ENCODE measurements around the gene ZC3H18.

The ZC3H18 gene

DNA sequence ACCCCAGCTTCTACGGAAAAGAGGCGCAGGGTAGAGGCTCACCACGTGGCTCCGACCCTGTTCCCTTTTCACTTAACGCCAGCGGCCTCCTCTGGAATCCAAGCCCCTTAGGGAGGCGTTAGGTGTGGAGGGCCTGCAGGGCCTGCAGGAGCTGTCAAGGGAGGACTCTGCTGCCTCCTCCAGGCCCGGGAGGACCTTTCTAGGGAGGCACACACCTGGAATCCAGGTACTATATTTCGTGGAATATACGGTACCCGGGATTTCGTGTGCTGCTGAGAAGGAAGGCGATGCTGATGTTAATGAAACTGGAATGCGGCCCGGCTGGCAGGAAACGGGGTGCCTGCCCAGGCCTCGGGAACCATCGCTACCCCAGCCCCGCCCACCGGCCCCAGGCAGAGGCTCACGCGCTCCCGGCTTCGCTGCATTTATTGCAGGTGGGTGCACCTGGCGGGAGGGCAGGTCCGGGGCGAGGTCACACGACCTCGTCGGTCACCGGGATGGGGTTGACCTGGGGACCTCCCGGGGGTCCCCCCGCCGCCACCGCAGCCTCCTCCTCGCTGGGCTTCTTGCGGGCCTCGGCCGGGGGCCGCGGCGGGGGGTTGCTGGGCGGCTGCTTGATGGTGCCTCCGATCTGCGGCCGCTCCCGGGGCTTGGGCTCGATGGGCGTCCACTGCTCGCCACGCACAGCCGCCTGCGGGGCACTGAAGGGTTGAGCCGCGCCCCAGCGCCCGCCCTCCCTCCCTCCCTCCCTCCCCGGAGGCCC is 72.9 kb downstream of the ZC3H18 start:
- DNase-seq, result no peak

GRCh38 chr16:88643644-88643932 is 73.4 kb downstream of the ZC3H18 start:
- DNase-seq, result no peak

DNA sequence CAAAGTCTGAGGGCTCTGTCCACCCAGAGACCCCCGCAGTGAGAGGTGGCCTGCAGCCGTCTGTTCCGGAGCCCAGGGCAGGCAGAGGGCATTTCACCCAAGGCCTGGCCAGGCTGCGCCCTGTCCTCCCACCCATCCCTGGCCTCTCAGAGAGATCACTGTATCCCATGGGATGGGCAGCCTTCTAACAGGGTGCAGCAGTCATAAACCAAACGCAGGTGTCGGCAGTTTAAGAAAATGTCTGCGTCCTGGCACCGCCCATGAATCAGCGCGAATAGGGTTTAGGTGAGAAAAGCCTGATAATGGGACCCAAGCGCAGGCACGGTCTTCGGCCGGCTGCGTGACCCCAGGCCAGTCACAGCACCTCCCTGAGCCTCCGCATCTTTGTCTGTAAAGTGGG is 75.3 kb downstream of the ZC3H18 start:
- no peak for DNase-seq

GRCh38 chr16:88645941-88646340 is 75.7 kb downstream of the ZC3H18 start:
- DNase-seq, result no peak

- no peak for DNase-seq
Observed at GRCh38 chr16:88646345-88647034, 76.3 kb downstream of the ZC3H18 start.

- DNase-seq, result no peak
Observed at GRCh38 chr16:88647178-88648070, 77.2 kb downstream of the ZC3H18 start.

- DNase-seq, result no peak
Observed at GRCh38 chr16:88649195-88649923, 79.2 kb downstream of the ZC3H18 start.

GRCh38 chr16:88649924-88650748 is 79.9 kb downstream of the ZC3H18 start:
- DNase-seq, result peak; percentile 38

DNA sequence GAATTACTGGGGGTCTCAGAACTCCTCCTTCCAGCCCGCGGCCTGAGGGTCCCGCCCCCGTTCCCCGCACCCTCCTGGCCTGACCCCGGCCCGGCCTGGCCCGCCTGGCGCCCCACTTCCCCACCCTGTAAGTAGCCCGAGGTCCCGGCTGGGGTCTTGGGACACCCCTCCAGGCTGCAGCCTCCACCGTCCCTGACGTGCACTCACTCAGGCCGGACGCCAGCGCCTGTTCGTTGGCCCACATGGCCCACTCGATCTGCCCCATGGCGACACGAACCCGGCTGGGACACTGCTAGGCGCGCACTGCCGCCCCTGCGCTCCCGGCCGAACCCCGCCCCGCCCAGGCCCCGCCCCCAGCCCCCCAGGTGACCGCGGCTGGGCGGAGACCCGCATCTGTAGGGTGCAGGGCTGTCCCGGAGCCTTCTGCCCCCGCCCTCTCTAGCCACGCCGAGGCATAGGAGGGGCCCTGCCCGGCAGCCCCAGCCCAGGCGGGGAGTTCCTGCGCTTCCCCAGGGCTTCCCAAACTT is 80.6 kb downstream of the ZC3H18 start, which contains the start of gene CYBA:
Gene CYBA, minus strand, starts transcription at position 305 of the 527 bp plus-strand sequence. Its CDS starts 40 bp downstream, at position 265.
- peak; percentile 72 for DNase-seq

- peak; percentile 69 for DNase-seq
Observed at GRCh38 chr16:88651276-88651988, 81.2 kb downstream of the ZC3H18 start.

GRCh38 chr16:88651989-88652761 is 82.0 kb downstream of the ZC3H18 start:
- no peak for DNase-seq

DNA sequence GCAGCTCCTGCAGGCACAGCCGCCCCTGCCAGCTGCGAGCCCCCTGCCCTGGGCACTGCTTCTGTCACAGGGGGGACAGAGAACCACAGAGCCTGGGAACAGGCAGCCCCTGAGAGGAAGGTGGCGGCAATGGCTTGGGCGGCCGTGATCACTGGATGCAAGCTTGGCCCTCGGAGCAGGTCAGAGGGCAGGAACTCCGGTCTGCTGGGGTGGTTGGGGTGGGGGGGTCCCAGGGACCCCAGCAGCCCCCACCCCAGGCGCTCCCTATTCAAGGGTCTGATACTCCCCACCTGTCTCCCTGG is 82.5 kb downstream of the ZC3H18 start:
- DNase-seq, result no peak

DNA sequence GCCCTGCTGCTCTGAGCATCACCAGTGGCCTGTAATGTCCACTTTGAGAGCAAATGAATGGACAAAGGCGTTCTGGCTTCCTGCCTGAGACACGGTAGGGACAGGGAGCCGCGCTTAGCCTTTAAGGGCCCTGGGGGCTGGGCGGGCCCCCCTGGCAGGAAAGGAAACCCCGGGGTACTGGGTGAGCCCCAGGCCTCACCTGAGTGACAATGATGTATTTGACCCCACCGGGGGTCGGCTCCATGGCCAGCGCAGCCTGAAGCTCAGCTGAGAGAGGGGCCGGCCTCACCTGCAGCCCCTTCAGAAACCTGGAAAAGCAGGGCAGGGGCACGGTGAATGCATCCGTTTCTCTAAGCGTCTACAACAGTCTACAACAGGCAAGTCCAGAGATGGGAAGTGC is 82.9 kb downstream of the ZC3H18 start:
- no peak for DNase-seq

- no peak for DNase-seq
Observed at GRCh38 chr16:88653596-88654362, 83.6 kb downstream of the ZC3H18 start.

- DNase-seq, result no peak
Observed at GRCh38 chr16:88654363-88655052, 84.3 kb downstream of the ZC3H18 start.

DNA sequence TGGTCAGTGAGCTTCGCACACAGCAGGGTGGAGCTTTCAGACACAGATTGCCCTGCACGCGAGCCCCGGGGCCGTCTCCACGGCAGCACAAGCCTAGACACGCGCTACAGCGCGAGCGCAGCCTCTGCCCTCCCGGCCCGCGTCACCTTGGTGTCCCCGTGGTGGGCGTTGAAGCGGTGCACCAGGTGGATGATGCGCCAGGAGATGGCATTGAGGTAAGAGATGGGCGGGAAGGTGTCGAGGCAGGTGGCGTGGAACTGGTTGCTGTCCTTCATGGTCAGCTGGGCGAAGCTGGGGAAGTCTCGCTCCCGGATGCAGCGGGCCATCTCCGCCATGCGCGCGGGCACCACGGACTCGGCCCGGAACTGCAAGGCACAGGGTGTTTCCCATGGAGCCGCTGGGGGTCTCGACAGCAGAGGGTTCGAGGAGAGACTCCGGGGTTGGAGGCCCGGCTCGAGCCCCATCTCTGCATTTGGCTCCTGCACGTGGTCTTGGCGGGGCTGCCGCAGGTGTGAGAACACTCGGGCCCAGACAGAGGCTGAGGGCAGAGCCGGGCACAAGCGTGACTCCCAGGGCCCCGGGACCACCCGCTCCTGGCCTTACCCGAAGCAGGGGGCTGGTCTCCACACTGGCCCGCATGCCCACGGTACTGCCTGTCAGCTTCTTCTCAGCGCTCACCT is 85.0 kb downstream of the ZC3H18 start:
- DNase-seq, result no peak

DNA sequence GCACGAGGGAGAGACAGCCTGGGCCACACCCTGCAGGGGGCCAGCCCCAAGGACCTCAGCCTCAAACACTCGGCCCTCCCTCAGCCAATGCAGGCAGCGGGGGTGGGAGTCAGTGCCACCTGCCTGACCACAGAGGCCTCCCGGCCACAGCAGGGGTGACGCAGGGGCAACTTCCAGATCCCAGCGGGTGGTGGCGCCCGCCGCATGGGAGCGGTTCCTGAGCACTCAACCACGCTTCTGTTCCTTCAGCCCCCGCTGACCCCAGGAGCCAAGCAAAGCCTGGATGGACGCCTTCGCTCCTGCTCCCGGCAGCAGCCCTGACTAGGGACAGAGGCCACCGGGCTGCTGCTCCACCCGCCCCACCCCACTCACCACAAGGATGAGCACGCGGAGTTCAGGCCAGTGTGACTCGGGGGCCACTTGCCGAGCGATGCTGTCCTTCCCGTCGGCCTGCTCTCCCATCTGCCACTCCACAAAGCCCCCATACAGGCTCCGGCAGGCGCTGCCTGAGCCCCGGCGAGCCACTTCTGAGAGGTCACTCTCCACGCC is 85.6 kb downstream of the ZC3H18 start:
- DNase-seq, result no peak
